NB4 (cell line): Measurements from ENCODE around the gene IL1RN.

Source experiments
- CTCF ChIP-seq: IDR thresholded peaks from one replicate; pipeline ENCODE4 v1.5.1; 2012; ENCODE audit warnings: low read depth, low read length
- MAX ChIP-seq: IDR thresholded peaks from 2 replicates; pipeline ENCODE4 v1.6.1; 2011; ENCODE audit warnings: low read depth, low read length
- MYC ChIP-seq: IDR thresholded peaks from 2 replicates; pipeline ENCODE4 v1.6.1; 2011; ENCODE audit warnings: low read depth, low read length
- POLR2A ChIP-seq: IDR thresholded peaks from 2 replicates; pipeline ENCODE4 v1.6.1; 2011; ENCODE audit warnings: mild to moderate bottlenecking; ENCODE audit not compliant: insufficient read length; ENCODE audit errors: extremely low read depth

- TF ChIP-seq MYC: no peak
- no peak for TF ChIP-seq POLR2A
- no peak for TF ChIP-seq CTCF
- TF ChIP-seq MAX: no peak
Observed at GRCh38 chr2:113126845-113127645, at the start of gene IL1RN.
